CD14-positive monocyte (primary cell): ENCODE data around the gene CDT1. TPM values are rescaled to one million over a fixed set of nuclear protein-coding genes. Genes with fewer than 3 reads are reported as not detected.

ENCODE experiments used
- DNase-seq, 3 donors: peaks; one replicate each; pipeline ENCODE4 v3.0.0-alpha.2; 2011 to 2022
- H2AFZ ChIP-seq: 2 replicates; pipeline ENCODE4 v1.6.0; 2012; ENCODE audit warnings: mild to moderate bottlenecking, low read depth, low read length, inconsistent platforms; ENCODE audit not compliant: insufficient read depth, poor library complexity, severe bottlenecking
- H3K27ac ChIP-seq, 2 donors: 1 replicate in 1 of 2; 2 replicates in 1 of 2; pipeline ENCODE4 v1.5.1; 2012 to 2013; ENCODE audit warnings: low read length in 2 of 2, control low read depth in 1 of 2, inconsistent platforms in 1 of 2, low read depth in 1 of 2, mild to moderate bottlenecking in 1 of 2
- H3K27me3 ChIP-seq, 2 donors: one replicate each; pipeline versions ENCODE4 v1.6.0 to v1.6.1; 2011 to 2013; ENCODE audit warnings: low read length in 2 of 2; ENCODE audit not compliant: control insufficient read depth in 2 of 2, insufficient read depth in 2 of 2
- H3K36me3 ChIP-seq, 2 donors: replicated peaks in 1 of 2; 1 replicate in 1 of 2; 2 replicates in 1 of 2; pipeline versions ENCODE4 v1.5.1 to v1.6.1; 2012 to 2013; ENCODE audit warnings: low read length in 2 of 2, control low read depth in 1 of 2, inconsistent platforms in 1 of 2, mild to moderate bottlenecking in 1 of 2; ENCODE audit not compliant: insufficient read depth in 2 of 2, control insufficient read depth in 1 of 2
- H3K4me1 ChIP-seq, 2 donors: 1 replicate in 1 of 2; 2 replicates in 1 of 2; pipeline versions ENCODE4 v1.5.1 to v1.6.1; 2012 to 2013; ENCODE audit warnings: low read length in 2 of 2, control low read depth in 1 of 2, inconsistent platforms in 1 of 2, mild to moderate bottlenecking in 1 of 2, moderate library complexity in 1 of 2; ENCODE audit not compliant: insufficient read depth in 2 of 2, control insufficient read depth in 1 of 2
- H3K4me2 ChIP-seq: replicated peaks from 2 replicates; pipeline ENCODE3; 2012; ENCODE audit warnings: low read length, moderate library complexity, mild to moderate bottlenecking; ENCODE audit not compliant: poor library complexity, severe bottlenecking; ENCODE audit errors: extremely low read depth
- H3K4me3 ChIP-seq, 3 experiments: fragments of 200-600 bp in 1 of 3; sonication (generic) in 1 of 3; replicated peaks in 1 of 3; 1 replicate in 2 of 3; 2 replicates in 1 of 3; pipeline ENCODE4 v1.5.1; 2011 to 2013; ENCODE audit warnings: low read length in 3 of 3, mild to moderate bottlenecking in 3 of 3, control low read depth in 2 of 3, low read depth in 2 of 3, inconsistent platforms in 1 of 3, moderate library complexity in 1 of 3
- H3K79me2 ChIP-seq: 2 replicates; pipeline ENCODE4 v1.6.0; 2012; ENCODE audit warnings: mild to moderate bottlenecking, control low read depth, inconsistent platforms, low read length, moderate library complexity; ENCODE audit not compliant: insufficient read depth
- H3K9ac ChIP-seq: 2 replicates; pipeline ENCODE4 v1.6.0; 2017; ENCODE audit warnings: low read length, mild to moderate bottlenecking; ENCODE audit not compliant: insufficient read depth, poor library complexity, severe bottlenecking
- H3K9me3 ChIP-seq, 2 donors: replicated peaks in 1 of 2; 1 replicate in 1 of 2; 2 replicates in 1 of 2; pipeline versions ENCODE4 v1.5.1 to v1.6.1; 2012 to 2013; ENCODE audit warnings: low read length in 2 of 2, control low read depth in 1 of 2; ENCODE audit not compliant: control insufficient read depth in 1 of 2, insufficient read depth in 1 of 2
- H4K20me1 ChIP-seq: 2 replicates; pipeline ENCODE4 v1.6.0; 2012; ENCODE audit warnings: mild to moderate bottlenecking, low read length, control low read depth, moderate library complexity; ENCODE audit not compliant: insufficient read depth
- H3K27ac Mint-ChIP-seq, 7 donors: one replicate each; pipeline ENCODE4 v1.8.0; 2020; ENCODE audit warnings: mild to moderate bottlenecking in 7 of 7, mixed read lengths in 7 of 7, moderate library complexity in 6 of 7, inconsistent platforms in 2 of 7
- H3K27me3 Mint-ChIP-seq, 3 donors: one replicate each; pipeline ENCODE4 v1.8.0; 2021 to 2022; ENCODE audit warnings: low read depth in 3 of 3, mild to moderate bottlenecking in 3 of 3, mixed read lengths in 3 of 3, moderate library complexity in 3 of 3, inconsistent platforms in 1 of 3
- H3K36me3 Mint-ChIP-seq, 2 donors: one replicate each; pipeline ENCODE4 v1.8.0; 2020; ENCODE audit warnings: mixed read lengths in 2 of 2, inconsistent platforms in 1 of 2, mild to moderate bottlenecking in 1 of 2
- H3K4me1 Mint-ChIP-seq: one replicate; pipeline ENCODE4 v1.8.0; 2020; ENCODE audit warnings: mild to moderate bottlenecking, mixed read lengths
- H3K4me3 Mint-ChIP-seq, 2 donors: one replicate each; pipeline ENCODE4 v1.8.0; 2020; ENCODE audit warnings: mild to moderate bottlenecking in 2 of 2, mixed read lengths in 2 of 2, moderate library complexity in 1 of 2
- H3K9me3 Mint-ChIP-seq, 7 donors: one replicate each; pipeline ENCODE4 v1.8.0; 2020 to 2022; ENCODE audit warnings: mixed read lengths in 7 of 7, mild to moderate bottlenecking in 6 of 7, moderate library complexity in 6 of 7, inconsistent platforms in 2 of 7
- CTCF ChIP-seq: fragments of 200-600 bp; IDR thresholded peaks from one replicate; pipeline ENCODE4 v1.8.0; 2022; ENCODE audit warnings: antibody characterized with exemption, mild to moderate bottlenecking
- WGBS: methylation state at CpG from one replicate; pipeline ENCODE4 v1.1.5; 2013; ENCODE audit warnings: missing lambda C conversion rate; ENCODE audit not compliant: insufficient coverage; 5-methylcytosine and 5-hydroxymethylcytosine counted together
- intact Hi-C, 2 donors: fragments of 100-400 bp; cut with micrococcal nuclease; formaldehyde crosslinking; loops; one replicate each; pipeline versions ENCODE4 v1.15.0 to v1.15.1; 2023
- polyA plus RNA-seq, 3 donors: library from polyadenylated mRNA; depleted of rRNA in 1 of 3; unstranded in 2 of 3; stranded (reverse) in 1 of 3; fragments of 300-500 nt in 2 of 3; fragments of >200 nt in 1 of 3; fragmentation: Illumina TruSeq in 2 of 3; gene quantifications; 1 replicate in 2 of 3; 2 replicates in 1 of 3; pipeline ENCODE4 v1.2.3, GENCODE V29; 2012 to 2021

CDT1 gene
- polyA plus RNA-seq, 3 donors: 0.07 to 0.24 (median 0.16) TPM

DNA sequence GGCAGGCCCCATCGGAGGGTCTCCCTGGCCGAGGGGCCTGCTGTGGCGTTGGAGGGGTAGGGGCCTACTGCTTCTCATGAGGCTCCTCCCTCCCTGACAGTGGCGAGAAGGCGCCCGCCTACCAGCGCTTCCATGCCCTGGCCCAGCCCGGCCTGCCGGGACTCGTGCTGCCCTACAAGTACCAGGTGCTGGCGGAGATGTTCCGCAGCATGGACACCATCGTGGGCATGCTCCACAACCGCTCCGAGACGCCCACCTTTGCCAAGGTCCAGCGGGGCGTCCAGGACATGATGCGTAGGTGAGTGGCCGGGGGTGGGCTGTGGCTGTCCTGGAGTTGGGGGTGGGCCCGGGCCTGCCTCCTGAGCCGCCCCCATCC lies 1.7 kb downstream of the CDT1 start:
- Mint-ChIP-seq H3K4me1 (peaks cover 33% of the 10 kb centered on the region), H3K4me3 (no peak overlapping the region), H3K36me3 (peaks cover 20 to 30% of the 10 kb centered on the region in 2 donors), H3K9me3 (peaks cover 0 to 5% (median 0%) of the 10 kb centered on the region in 7 donors), H3K27me3 (peaks cover 0 to 2% (median 0%) of the 10 kb centered on the region in 3 donors), H3K27ac (no peak overlapping the region)
- no peak for TF ChIP-seq CTCF
- intact Hi-C loops: no loop called here
- H3K27ac ChIP-seq: no peak overlapping the region
- peaks cover 42 to 56% of the 10 kb centered on the region in 2 donors for H3K4me1 ChIP-seq
- peaks cover 76% of the 10 kb centered on the region for H3K79me2 ChIP-seq
- H3K9ac ChIP-seq: no peak overlapping the region
- no peak overlapping the region for H2AFZ ChIP-seq
- H4K20me1 ChIP-seq: peaks cover 30% of the 10 kb centered on the region
- no peaks in the 10 kb centered on the region for H3K27me3 ChIP-seq
- H3K36me3 ChIP-seq: peaks cover 14 to 25% of the 10 kb centered on the region in 2 donors
- H3K9me3 ChIP-seq: no peaks in the 10 kb centered on the region
- H3K4me2 ChIP-seq: no peak overlapping the region
- no peak overlapping the region for H3K4me3 ChIP-seq
- DNase-seq: no peak
- 94% methylated on average over 18 of the region's 22 CpGs for WGBS

- no peak overlapping the region for H3K27ac ChIP-seq
- Mint-ChIP-seq H3K36me3 (peaks cover 19 to 30% of the 10 kb centered on the region in 2 donors), H3K9me3 (peaks cover 0 to 5% (median 0%) of the 10 kb centered on the region in 7 donors), H3K4me3 (no peak overlapping the region), H3K27ac (no peak overlapping the region), H3K27me3 (peaks cover 0 to 2% (median 0%) of the 10 kb centered on the region in 3 donors), H3K4me1 (peaks cover 35% of the 10 kb centered on the region)
- no peak overlapping the region for H2AFZ ChIP-seq
- no peak for DNase-seq
- TF ChIP-seq CTCF: no peak
- no peaks in the 10 kb centered on the region for H3K27me3 ChIP-seq
- intact Hi-C loops: no loop called here
- H3K9ac ChIP-seq: no peak overlapping the region
- peaks cover 36% of the 10 kb centered on the region for H4K20me1 ChIP-seq
- H3K79me2 ChIP-seq: peaks cover 79% of the 10 kb centered on the region
- no peak overlapping the region for H3K4me3 ChIP-seq
- H3K36me3 ChIP-seq: peaks cover 14 to 25% of the 10 kb centered on the region in 2 donors
- no peak overlapping the region for H3K4me2 ChIP-seq
- peaks cover 45 to 60% of the 10 kb centered on the region in 2 donors for H3K4me1 ChIP-seq
- H3K9me3 ChIP-seq: no peaks in the 10 kb centered on the region
- WGBS: 94% methylated on average over 20 of the region's 21 CpGs
These were observed 2.4 kb downstream of the CDT1 start for GRCh38 chr16:88805887-88806393.
